Esophagus mucosa (tissue), 1 donor: ENCODE results near the gene CPAMD8. TPM values are rescaled to one million over a fixed set of nuclear protein-coding genes. Genes with fewer than 3 reads are reported as not detected.
A peak's percentile ranks its signal among the peaks of the same experiment; 100 is the strongest.

Experiments
- ATAC-seq: fragments of 200-7000 bp; cut with Tn5 transposase; one replicate; pipeline ENCODE4 v1.9.1; 2020
- total RNA-seq: library from RNA; stranded (reverse); gene quantifications from one replicate; pipeline ENCODE4 v1.2.4, GENCODE V29; 2023
- donor health status: DM: yes; HTN: yes; CAD: no.

CPAMD8 gene
- total RNA-seq, 1 donor from 2014 or later, result 2.0 TPM

GRCh38 chr19:16872728-16873127 lies 153.9 kb downstream of the CPAMD8 start:
- no peak for ATAC-seq

GRCh38 chr19:16871871-16872270 lies 154.7 kb downstream of the CPAMD8 start:
- peak; percentile 5 for ATAC-seq

GRCh38 chr19:16869331-16869972 lies 157.2 kb downstream of the CPAMD8 start:
- no peak for ATAC-seq

GRCh38 chr19:16868423-16869130 lies 158.0 kb downstream of the CPAMD8 start:
- no peak for ATAC-seq

GRCh38 chr19:16867211-16867610 lies 159.4 kb downstream of the CPAMD8 start:
- peak; percentile 14 for ATAC-seq

GRCh38 chr19:16862826-16863415 lies 163.7 kb downstream of the CPAMD8 start:
- ATAC-seq, result no peak

- no peak for ATAC-seq
These were observed 164.8 kb downstream of the CPAMD8 start for GRCh38 chr19:16861834-16862233.

- ATAC-seq, result no peak
These were observed 165.6 kb downstream of the CPAMD8 start for GRCh38 chr19:16861011-16861410.

- ATAC-seq, result no peak
These were observed 166.5 kb downstream of the CPAMD8 start for GRCh38 chr19:16860118-16860517.

- peak; percentile 20 for ATAC-seq
These were observed 167.0 kb downstream of the CPAMD8 start for GRCh38 chr19:16859626-16860025.

GRCh38 chr19:16856091-16856490 lies 170.5 kb downstream of the CPAMD8 start:
- ATAC-seq, result no peak

GRCh38 chr19:16853066-16853465 lies 173.5 kb downstream of the CPAMD8 start:
- ATAC-seq, result no peak

- ATAC-seq, result no peak
These were observed 175.4 kb downstream of the CPAMD8 start for GRCh38 chr19:16851031-16851712.

GRCh38 chr19:16850133-16850532 lies 176.5 kb downstream of the CPAMD8 start:
- ATAC-seq, result no peak

- peak; percentile 34 for ATAC-seq
These were observed 177.4 kb downstream of the CPAMD8 start for GRCh38 chr19:16849168-16849567.

GRCh38 chr19:16847430-16847829 lies 179.2 kb downstream of the CPAMD8 start:
- ATAC-seq, result peak; percentile 12

GRCh38 chr19:16846901-16847300 lies 179.7 kb downstream of the CPAMD8 start:
- peak; percentile 18 for ATAC-seq

Other genes starting within 250 kb of the CPAMD8 start
- 19.7 TPM for gene SIN3B, start 197.4 kb downstream of the CPAMD8 start, total RNA-seq
- gene F2RL3, start 137.8 kb downstream of the CPAMD8 start, total RNA-seq, result 0.24 TPM
- gene HAUS8, start 48.6 kb upstream of the CPAMD8 start, total RNA-seq, result 6.1 TPM
- gene MYO9B, start 49.0 kb upstream of the CPAMD8 start, total RNA-seq, result 27.4 TPM
- 21.7 TPM for gene USE1, start 188.5 kb upstream of the CPAMD8 start, total RNA-seq
- gene OCEL1, start 199.4 kb upstream of the CPAMD8 start, total RNA-seq, result 13.3 TPM
- 53.8 TPM for gene NR2F6, start 219.1 kb upstream of the CPAMD8 start, total RNA-seq
- 0.64 TPM for gene USHBP1, start 237.9 kb upstream of the CPAMD8 start, total RNA-seq
- gene BABAM1, start 240.6 kb upstream of the CPAMD8 start, total RNA-seq, result 55.8 TPM